ENCODE results near the gene CHCHD10.

GRCh38 chr22:23775779-23776375 lies 8.1 kb upstream of the CHCHD10 start:
- no peak for TF ChIP-seq CTCF (IDR thresholded peaks at IDR 0.05)
- no peak for TF ChIP-seq POLR2A (IDR thresholded peaks at IDR 0.05)
- TF ChIP-seq EP300 (IDR thresholded peaks at IDR 0.05), result no peak
